Measurements from ENCODE around the gene CMTR1.

Gene CMTR1

GRCh38 chr6:37391120-37391519 is 41.9 kb upstream of the CMTR1 start:
- DNase-seq (ENCODE audit: low read depth in 1 of 2, low spot score in 1 of 2): no peak
- H3K27me3 ChIP-seq (ENCODE audit: insufficient read depth, poor library complexity, severe bottlenecking): no peaks in the 10 kb centered on the region
- no peak overlapping the region for H3K27ac ChIP-seq (replicated peaks)
- no peak overlapping the region for H3K4me3 ChIP-seq (replicated peaks; ENCODE audit: insufficient read depth, low read length)
- TF ChIP-seq SPI1 (IDR thresholded peaks at IDR 0.05; ENCODE audit: borderline replicate concordance, low read depth) (no peak), CTCF (IDR thresholded peaks at IDR 0.05; ENCODE audit: insufficient read depth, low read length) (no peak), GABPA (IDR thresholded peaks at IDR 0.05; ENCODE audit: low read depth) (no peak)

GRCh38 chr6:37392821-37393220 is 40.2 kb upstream of the CMTR1 start:
- TF ChIP-seq CTCF (IDR thresholded peaks at IDR 0.05; ENCODE audit: insufficient read depth, low read length) (no peak), POLR2AphosphoS5 (IDR thresholded peaks at IDR 0.05; ENCODE audit: low read depth) (no peak)
- no peak overlapping the region for H3K27ac ChIP-seq (replicated peaks)

GRCh38 chr6:37393381-37393929 is 39.6 kb upstream of the CMTR1 start:
- no peak for TF ChIP-seq CTCF (IDR thresholded peaks at IDR 0.05; ENCODE audit: insufficient read depth, low read length)
- TF ChIP-seq GABPA (IDR thresholded peaks at IDR 0.05; ENCODE audit: low read depth): no peak
- Histone ChIP-seq H3K27ac (replicated peaks) (no peak overlapping the region), H3K27me3 (ENCODE audit: insufficient read depth, poor library complexity, severe bottlenecking) (no peaks in the 10 kb centered on the region), H3K4me3 (replicated peaks; ENCODE audit: insufficient read depth, low read length) (no peak overlapping the region)
- DNase-seq (ENCODE audit: low read depth in 1 of 2, low spot score in 1 of 2): no peak

More at GRCh38 chr6:37392821-37393220, 40.2 kb upstream of the CMTR1 start:
- Histone ChIP-seq H3K4me3 (replicated peaks; ENCODE audit: insufficient read depth, low read length) (no peak overlapping the region), H3K27me3 (ENCODE audit: insufficient read depth, poor library complexity, severe bottlenecking) (no peaks in the 10 kb centered on the region)
- DNase-seq (ENCODE audit: low read depth in 1 of 2, low spot score in 1 of 2): no peak

- Histone ChIP-seq H3K27me3 (ENCODE audit: insufficient read depth, poor library complexity, severe bottlenecking) (no peaks in the 10 kb centered on the region), H3K4me3 (replicated peaks; ENCODE audit: insufficient read depth, low read length) (no peak overlapping the region), H3K27ac (replicated peaks) (peak overlapping the region; percentile 84; the same call in 1 of the 2 replicates)
- peak in 1 of 2 experiments; percentile 3 for DNase-seq (ENCODE audit: low read depth in 1 of 2, low spot score in 1 of 2)
- TF ChIP-seq CTCF (IDR thresholded peaks at IDR 0.05; ENCODE audit: insufficient read depth, low read length): no peak
- TF ChIP-seq GABPA (IDR thresholded peaks at IDR 0.05; ENCODE audit: low read depth): no peak
- TF ChIP-seq SPI1 (IDR thresholded peaks at IDR 0.05; ENCODE audit: borderline replicate concordance, low read depth): no peak
- TF ChIP-seq REST (IDR thresholded peaks at IDR 0.05; ENCODE audit: insufficient replicate concordance, low read depth): no peak
- no peak for TF ChIP-seq POLR2AphosphoS5 (IDR thresholded peaks at IDR 0.05; ENCODE audit: low read depth)
Observed at GRCh38 chr6:37396571-37397180, 36.3 kb upstream of the CMTR1 start.
